ENCODE measurements around the gene BTAF1. TPM values are rescaled to one million over a fixed set of nuclear protein-coding genes. Genes with fewer than 3 reads are reported as not detected.
A peak's percentile ranks its signal among the peaks of the same experiment; 100 is the strongest.

The BTAF1 gene
- total and polyA plus RNA-seq, 10 of the 15 experiments (the other 5 are each of a cell fraction or from before 2014, with no cell fraction given), result 11.8 to 157 (median 55.5) TPM

DNA sequence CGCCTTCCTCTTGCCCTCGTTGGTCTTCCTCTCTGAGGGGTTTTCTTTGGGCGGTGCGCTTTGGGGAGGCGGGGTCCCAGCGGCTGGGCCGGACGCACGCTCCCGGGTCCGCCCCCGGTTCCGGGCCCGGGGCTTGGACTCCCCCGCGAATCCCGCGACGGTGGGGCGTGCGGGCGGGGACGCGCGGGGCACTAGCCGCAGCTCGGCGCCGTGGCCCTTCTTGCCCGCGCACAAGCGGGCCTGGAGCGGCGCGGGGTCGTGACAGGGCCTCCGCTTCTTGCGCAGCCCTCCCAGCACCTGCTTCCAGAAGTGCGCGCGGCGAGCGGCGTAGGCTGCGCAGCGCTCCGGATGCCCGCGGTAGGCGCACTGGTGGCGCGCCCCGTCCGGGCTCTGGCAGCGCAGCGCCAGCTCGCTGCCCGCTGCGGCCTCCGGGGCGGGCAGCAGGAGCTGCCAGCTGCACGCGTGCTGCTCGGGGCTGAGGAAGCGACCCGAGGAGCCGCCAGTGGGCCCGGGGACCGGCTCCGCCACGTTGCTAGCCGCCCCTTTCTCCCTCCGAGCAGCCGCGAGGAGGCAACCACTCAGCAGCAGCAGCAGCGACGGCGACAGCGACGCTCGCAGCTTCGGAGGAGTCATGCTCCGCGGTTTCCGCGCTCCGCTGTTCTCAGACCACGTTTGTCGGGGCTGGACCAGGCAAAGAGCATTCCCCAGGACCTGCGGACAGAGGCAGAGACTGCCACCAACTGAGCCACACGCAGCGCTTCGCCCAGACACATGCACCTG, 15.0 kb upstream of the BTAF1 start (continued):
- TF ChIP-seq ZNF622 (IDR thresholded peaks at IDR 0.05) (no peak), MYB (IDR thresholded peaks at IDR 0.05; ENCODE audit: borderline replicate concordance, low read depth, low read length) (no peak), MTA3 (IDR thresholded peaks at IDR 0.05; ENCODE audit: borderline replicate concordance, low read length) (no peak), SMC3 (IDR thresholded peaks at IDR 0.05; ENCODE audit: borderline replicate concordance, low read length) (peak; percentile 21; the same call in 1 of the 2 replicates), PML (IDR thresholded peaks at IDR 0.05; ENCODE audit: low read length) (no peak), BACH1 (IDR thresholded peaks at IDR 0.05; ENCODE audit: borderline replicate concordance) (0 out of 2 replicates have a peak, but pooled peaks have one; percentile 56), TARDBP (IDR thresholded peaks at IDR 0.05; ENCODE audit: borderline replicate concordance) (no peak; the same call in 1 of the 2 replicates), CREB1 (IDR thresholded peaks at IDR 0.05; ENCODE audit: low read depth) (no peak), STAT3 (IDR thresholded peaks at IDR 0.05; ENCODE audit: low read depth, low read length) (no peak), SUPT20H (IDR thresholded peaks at IDR 0.05; ENCODE audit: borderline replicate concordance, control insufficient read depth, low read depth, low read length) (no peak)
- TF ChIP-seq, protein P1, sequence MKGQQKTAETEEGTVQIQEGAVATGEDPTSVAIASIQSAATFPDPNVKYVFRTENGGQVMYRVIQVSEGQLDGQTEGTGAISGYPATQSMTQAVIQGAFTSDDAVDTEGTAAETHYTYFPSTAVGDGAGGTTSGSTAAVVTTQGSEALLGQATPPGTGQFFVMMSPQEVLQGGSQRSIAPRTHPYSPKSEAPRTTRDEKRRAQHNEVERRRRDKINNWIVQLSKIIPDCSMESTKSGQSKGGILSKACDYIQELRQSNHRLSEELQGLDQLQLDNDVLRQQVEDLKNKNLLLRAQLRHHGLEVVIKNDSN (IDR thresholded peaks at IDR 0.05; ENCODE audit: borderline replicate concordance, extremely low read length, insufficient read depth, low read depth, low read length), result no peak
- TF ChIP-seq, protein P2, sequence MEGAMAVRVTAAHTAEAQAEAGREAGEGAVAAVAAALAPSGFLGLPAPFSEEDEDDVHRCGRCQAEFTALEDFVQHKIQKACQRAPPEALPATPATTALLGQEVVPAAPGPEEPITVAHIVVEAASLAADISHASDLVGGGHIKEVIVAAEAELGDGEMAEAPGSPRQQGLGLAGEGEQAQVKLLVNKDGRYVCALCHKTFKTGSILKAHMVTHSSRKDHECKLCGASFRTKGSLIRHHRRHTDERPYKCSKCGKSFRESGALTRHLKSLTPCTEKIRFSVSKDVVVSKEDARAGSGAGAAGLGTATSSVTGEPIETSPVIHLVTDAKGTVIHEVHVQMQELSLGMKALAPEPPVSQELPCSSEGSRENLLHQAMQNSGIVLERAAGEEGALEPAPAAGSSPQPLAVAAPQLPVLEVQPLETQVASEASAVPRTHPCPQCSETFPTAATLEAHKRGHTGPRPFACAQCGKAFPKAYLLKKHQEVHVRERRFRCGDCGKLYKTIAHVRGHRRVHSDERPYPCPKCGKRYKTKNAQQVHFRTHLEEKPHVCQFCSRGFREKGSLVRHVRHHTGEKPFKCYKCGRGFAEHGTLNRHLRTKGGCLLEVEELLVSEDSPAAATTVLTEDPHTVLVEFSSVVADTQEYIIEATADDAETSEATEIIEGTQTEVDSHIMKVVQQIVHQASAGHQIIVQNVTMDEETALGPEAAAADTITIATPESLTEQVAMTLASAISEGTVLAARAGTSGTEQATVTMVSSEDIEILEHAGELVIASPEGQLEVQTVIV (IDR thresholded peaks at IDR 0.05; ENCODE audit: borderline replicate concordance, partially characterized antibody), result no peak
- TF ChIP-seq, protein P3, sequence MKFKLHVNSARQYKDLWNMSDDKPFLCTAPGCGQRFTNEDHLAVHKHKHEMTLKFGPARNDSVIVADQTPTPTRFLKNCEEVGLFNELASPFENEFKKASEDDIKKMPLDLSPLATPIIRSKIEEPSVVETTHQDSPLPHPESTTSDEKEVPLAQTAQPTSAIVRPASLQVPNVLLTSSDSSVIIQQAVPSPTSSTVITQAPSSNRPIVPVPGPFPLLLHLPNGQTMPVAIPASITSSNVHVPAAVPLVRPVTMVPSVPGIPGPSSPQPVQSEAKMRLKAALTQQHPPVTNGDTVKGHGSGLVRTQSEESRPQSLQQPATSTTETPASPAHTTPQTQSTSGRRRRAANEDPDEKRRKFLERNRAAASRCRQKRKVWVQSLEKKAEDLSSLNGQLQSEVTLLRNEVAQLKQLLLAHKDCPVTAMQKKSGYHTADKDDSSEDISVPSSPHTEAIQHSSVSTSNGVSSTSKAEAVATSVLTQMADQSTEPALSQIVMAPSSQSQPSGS (IDR thresholded peaks at IDR 0.05; ENCODE audit: low read length), result no peak
- TF ChIP-seq, protein P4, sequence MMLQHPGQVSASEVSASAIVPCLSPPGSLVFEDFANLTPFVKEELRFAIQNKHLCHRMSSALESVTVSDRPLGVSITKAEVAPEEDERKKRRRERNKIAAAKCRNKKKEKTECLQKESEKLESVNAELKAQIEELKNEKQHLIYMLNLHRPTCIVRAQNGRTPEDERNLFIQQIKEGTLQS (IDR thresholded peaks at IDR 0.05; ENCODE audit: borderline replicate concordance, extremely low read depth, low read depth, low read length), result no peak
- TF ChIP-seq, protein P5, sequence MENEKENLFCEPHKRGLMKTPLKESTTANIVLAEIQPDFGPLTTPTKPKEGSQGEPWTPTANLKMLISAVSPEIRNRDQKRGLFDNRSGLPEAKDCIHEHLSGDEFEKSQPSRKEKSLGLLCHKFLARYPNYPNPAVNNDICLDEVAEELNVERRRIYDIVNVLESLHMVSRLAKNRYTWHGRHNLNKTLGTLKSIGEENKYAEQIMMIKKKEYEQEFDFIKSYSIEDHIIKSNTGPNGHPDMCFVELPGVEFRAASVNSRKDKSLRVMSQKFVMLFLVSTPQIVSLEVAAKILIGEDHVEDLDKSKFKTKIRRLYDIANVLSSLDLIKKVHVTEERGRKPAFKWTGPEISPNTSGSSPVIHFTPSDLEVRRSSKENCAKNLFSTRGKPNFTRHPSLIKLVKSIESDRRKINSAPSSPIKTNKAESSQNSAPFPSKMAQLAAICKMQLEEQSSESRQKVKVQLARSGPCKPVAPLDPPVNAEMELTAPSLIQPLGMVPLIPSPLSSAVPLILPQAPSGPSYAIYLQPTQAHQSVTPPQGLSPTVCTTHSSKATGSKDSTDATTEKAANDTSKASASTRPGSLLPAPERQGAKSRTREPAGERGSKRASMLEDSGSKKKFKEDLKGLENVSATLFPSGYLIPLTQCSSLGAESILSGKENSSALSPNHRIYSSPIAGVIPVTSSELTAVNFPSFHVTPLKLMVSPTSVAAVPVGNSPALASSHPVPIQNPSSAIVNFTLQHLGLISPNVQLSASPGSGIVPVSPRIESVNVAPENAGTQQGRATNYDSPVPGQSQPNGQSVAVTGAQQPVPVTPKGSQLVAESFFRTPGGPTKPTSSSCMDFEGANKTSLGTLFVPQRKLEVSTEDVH (IDR thresholded peaks at IDR 0.05; ENCODE audit: low read depth, partially characterized antibody), result no peak
- TF ChIP-seq, protein P6, sequence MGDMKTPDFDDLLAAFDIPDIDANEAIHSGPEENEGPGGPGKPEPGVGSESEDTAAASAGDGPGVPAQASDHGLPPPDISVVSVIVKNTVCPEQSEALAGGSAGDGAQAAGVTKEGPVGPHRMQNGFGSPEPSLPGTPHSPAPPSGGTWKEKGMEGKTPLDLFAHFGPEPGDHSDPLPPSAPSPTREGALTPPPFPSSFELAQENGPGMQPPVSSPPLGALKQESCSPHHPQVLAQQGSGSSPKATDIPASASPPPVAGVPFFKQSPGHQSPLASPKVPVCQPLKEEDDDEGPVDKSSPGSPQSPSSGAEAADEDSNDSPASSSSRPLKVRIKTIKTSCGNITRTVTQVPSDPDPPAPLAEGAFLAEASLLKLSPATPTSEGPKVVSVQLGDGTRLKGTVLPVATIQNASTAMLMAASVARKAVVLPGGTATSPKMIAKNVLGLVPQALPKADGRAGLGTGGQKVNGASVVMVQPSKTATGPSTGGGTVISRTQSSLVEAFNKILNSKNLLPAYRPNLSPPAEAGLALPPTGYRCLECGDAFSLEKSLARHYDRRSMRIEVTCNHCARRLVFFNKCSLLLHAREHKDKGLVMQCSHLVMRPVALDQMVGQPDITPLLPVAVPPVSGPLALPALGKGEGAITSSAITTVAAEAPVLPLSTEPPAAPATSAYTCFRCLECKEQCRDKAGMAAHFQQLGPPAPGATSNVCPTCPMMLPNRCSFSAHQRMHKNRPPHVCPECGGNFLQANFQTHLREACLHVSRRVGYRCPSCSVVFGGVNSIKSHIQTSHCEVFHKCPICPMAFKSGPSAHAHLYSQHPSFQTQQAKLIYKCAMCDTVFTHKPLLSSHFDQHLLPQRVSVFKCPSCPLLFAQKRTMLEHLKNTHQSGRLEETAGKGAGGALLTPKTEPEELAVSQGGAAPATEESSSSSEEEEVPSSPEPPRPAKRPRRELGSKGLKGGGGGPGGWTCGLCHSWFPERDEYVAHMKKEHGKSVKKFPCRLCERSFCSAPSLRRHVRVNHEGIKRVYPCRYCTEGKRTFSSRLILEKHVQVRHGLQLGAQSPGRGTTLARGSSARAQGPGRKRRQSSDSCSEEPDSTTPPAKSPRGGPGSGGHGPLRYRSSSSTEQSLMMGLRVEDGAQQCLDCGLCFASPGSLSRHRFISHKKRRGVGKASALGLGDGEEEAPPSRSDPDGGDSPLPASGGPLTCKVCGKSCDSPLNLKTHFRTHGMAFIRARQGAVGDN (IDR thresholded peaks at IDR 0.05), result peak; percentile 48; the same call in 1 of the 2 replicates

All from GM12878 (cell line).